Mesothelial cell of epicardium (in vitro differentiated cells): ENCODE measurements around the gene ALDH1L2. TPM values are rescaled to one million over a fixed set of nuclear protein-coding genes. Genes with fewer than 3 reads are reported as not detected.

Experiments used
- DNase-seq, 2 experiments: peaks; one replicate each; pipeline ENCODE4 v3.0.0; 2021; ENCODE audit warnings: low spot score in 2 of 2; ENCODE audit not compliant: unreplicated experiment in 2 of 2
- H3K27ac Mint-ChIP-seq: 2 replicates; pipeline ENCODE4 v1.8.0; 2021; ENCODE audit warnings: mixed read lengths
- H3K27me3 Mint-ChIP-seq: 2 replicates; pipeline ENCODE4 v1.8.0; 2021; ENCODE audit warnings: low read depth, mixed read lengths
- H3K36me3 Mint-ChIP-seq: 2 replicates; pipeline ENCODE4 v1.8.0; 2021; ENCODE audit warnings: mixed read lengths
- H3K4me1 Mint-ChIP-seq: 2 replicates; pipeline ENCODE4 v1.8.0; 2021; ENCODE audit warnings: mixed read lengths
- H3K4me3 Mint-ChIP-seq: 2 replicates; pipeline ENCODE4 v1.8.0; 2021; ENCODE audit warnings: mild to moderate bottlenecking, moderate library complexity, mixed read lengths
- H3K9me3 Mint-ChIP-seq: 2 replicates; pipeline ENCODE4 v1.8.0; 2021; ENCODE audit warnings: mixed read lengths
- CTCF ChIP-seq: fragments of 200-600 bp; sonication (generic); IDR thresholded peaks from one replicate; pipeline ENCODE4 v1.5.0; 2021; ENCODE audit warnings: antibody characterized with exemption; ENCODE audit not compliant: unreplicated experiment
- total RNA-seq: library from RNA; stranded (reverse); gene quantifications from 3 replicates; pipeline ENCODE4 v1.2.1, GENCODE V29; 2021

Gene ALDH1L2
- total RNA-seq, 1 donor from 2014 or later: 3.2 TPM

- Mint-ChIP-seq H3K4me3 (no peak overlapping the region), H3K27me3 (peaks cover 3% of the 10 kb centered on the region), H3K27ac (no peak overlapping the region), H3K36me3 (no peaks in the 10 kb centered on the region), H3K4me1 (peaks cover 2% of the 10 kb centered on the region), H3K9me3 (peaks cover 3% of the 10 kb centered on the region)
- no peak for DNase-seq
- no peak for TF ChIP-seq CTCF
Observed at GRCh38 chr12:104976703-104977102, 107.6 kb downstream of the ALDH1L2 start.

GRCh38 chr12:104975587-104976343 lies 108.5 kb downstream of the ALDH1L2 start:
- no peak overlapping the region for H3K4me3 Mint-ChIP-seq
- H3K27me3 Mint-ChIP-seq: peaks cover 3% of the 10 kb centered on the region
- H3K36me3 Mint-ChIP-seq: no peaks in the 10 kb centered on the region
- peaks cover 3% of the 10 kb centered on the region for H3K9me3 Mint-ChIP-seq
- TF ChIP-seq CTCF: no peak
- DNase-seq: no peak
- no peak overlapping the region for H3K27ac Mint-ChIP-seq
- peaks cover 2% of the 10 kb centered on the region for H3K4me1 Mint-ChIP-seq

GRCh38 chr12:104974626-104975290 lies 109.5 kb downstream of the ALDH1L2 start:
- Mint-ChIP-seq H3K27me3 (peaks cover 3% of the 10 kb centered on the region), H3K36me3 (no peaks in the 10 kb centered on the region), H3K9me3 (peaks cover 3% of the 10 kb centered on the region), H3K4me3 (no peak overlapping the region), H3K27ac (no peak overlapping the region), H3K4me1 (peaks cover 2% of the 10 kb centered on the region)
- no peak for TF ChIP-seq CTCF
- DNase-seq: no peak

GRCh38 chr12:104973250-104973649 lies 111.0 kb downstream of the ALDH1L2 start:
- Mint-ChIP-seq H3K27ac (no peak overlapping the region), H3K27me3 (peaks cover 2% of the 10 kb centered on the region), H3K4me1 (peaks cover 2% of the 10 kb centered on the region), H3K4me3 (no peak overlapping the region), H3K9me3 (no peaks in the 10 kb centered on the region), H3K36me3 (no peaks in the 10 kb centered on the region)
- DNase-seq: no peak
- TF ChIP-seq CTCF: no peak

- Mint-ChIP-seq H3K9me3 (no peaks in the 10 kb centered on the region), H3K36me3 (no peaks in the 10 kb centered on the region), H3K27ac (no peak overlapping the region), H3K4me3 (no peak overlapping the region), H3K27me3 (peaks cover 1% of the 10 kb centered on the region), H3K4me1 (peaks cover 2% of the 10 kb centered on the region)
- DNase-seq: no peak
- TF ChIP-seq CTCF: no peak
Observed at GRCh38 chr12:104971306-104971705, 113.0 kb downstream of the ALDH1L2 start.

Other genes with a start within 250 kb of the ALDH1L2 start
- 5.9 to 10.1 TPM (median 6.9 TPM) in 3 replicates for gene SLC41A2, start 126.2 kb downstream of the ALDH1L2 start, total RNA-seq
- 17.1 to 22.8 TPM (median 18.6 TPM) in 3 replicates for gene NOPCHAP1, start 98.1 kb downstream of the ALDH1L2 start, total RNA-seq
- 46.2 to 50.9 TPM (median 46.4 TPM) in 3 replicates for gene WASHC4, start 23.3 kb upstream of the ALDH1L2 start, total RNA-seq
- 63.4 to 66.9 TPM (median 63.5 TPM) in 3 replicates for gene APPL2, start 151.7 kb upstream of the ALDH1L2 start, total RNA-seq
- gene C12orf75, start 246.2 kb upstream of the ALDH1L2 start, total RNA-seq: 14.0 to 15.6 TPM (median 15.0 TPM) in 3 replicates